Small intestine (tissue), 7 donors: ENCODE results near the gene CPNE6. TPM values are rescaled to one million over a fixed set of nuclear protein-coding genes. Genes with fewer than 3 reads are reported as not detected.
A peak's percentile ranks its signal among the peaks of the same experiment; 100 is the strongest.

Experiments used
- DNase-seq, 2 donors: peaks; one replicate each; pipeline versions ENCODE4 v3.0.0 to v3.0.0-alpha.2; 2013
- FAIRE-seq: peaks from 2 replicates; lab custom pipeline; 2012; peaks lifted over from hg19 to GRCh38; lab: Jason Lieb, UNC
- H3K27ac ChIP-seq, 3 donors: one replicate each; pipeline ENCODE4 v1.5.1; 2013; ENCODE audit warnings: low read length in 2 of 3, mild to moderate bottlenecking in 2 of 3, control low read depth in 1 of 3, inconsistent platforms in 1 of 3, low read depth in 1 of 3, moderate library complexity in 1 of 3
- H3K27me3 ChIP-seq, 3 donors: one replicate each; pipeline ENCODE4 v1.6.1; 2013; ENCODE audit warnings: low read length in 3 of 3, inconsistent platforms in 1 of 3; ENCODE audit not compliant: control insufficient read depth in 3 of 3, insufficient read depth in 3 of 3
- H3K36me3 ChIP-seq, 3 donors: one replicate each; pipeline ENCODE4 v1.6.1; 2013; ENCODE audit warnings: low read length in 3 of 3, inconsistent platforms in 1 of 3, low read depth in 1 of 3, mild to moderate bottlenecking in 1 of 3, moderate library complexity in 1 of 3; ENCODE audit not compliant: control insufficient read depth in 3 of 3, insufficient read depth in 2 of 3
- H3K4me1 ChIP-seq, 3 donors: one replicate each; pipeline ENCODE4 v1.6.1; 2013; ENCODE audit warnings: low read length in 2 of 3, inconsistent platforms in 1 of 3, low read depth in 1 of 3, mild to moderate bottlenecking in 1 of 3, moderate library complexity in 1 of 3; ENCODE audit not compliant: control insufficient read depth in 3 of 3, insufficient read depth in 2 of 3
- H3K4me3 ChIP-seq, 3 donors: one replicate each; pipeline ENCODE4 v1.5.1; 2013; ENCODE audit warnings: low read length in 3 of 3, control low read depth in 1 of 3, inconsistent platforms in 1 of 3, low read depth in 1 of 3, mild to moderate bottlenecking in 1 of 3, moderate library complexity in 1 of 3
- H3K9me3 ChIP-seq, 2 donors: one replicate each; pipeline ENCODE4 v1.6.1; 2013; ENCODE audit warnings: low read depth in 1 of 2, low read length in 1 of 2; ENCODE audit not compliant: control insufficient read depth in 2 of 2, insufficient read depth in 1 of 2
- WGBS, 3 donors: extraction: QIAGEN DNeasy Blood & Tissue Kit; methylation state at CpG; one replicate each; pipeline ENCODE4 v1.1.7; 2013; 5-methylcytosine and 5-hydroxymethylcytosine counted together
- polyA plus RNA-seq, 4 donors: library from polyadenylated mRNA; stranded (reverse) in 3 of 4; unstranded in 1 of 4; fragments of 200-250 nt in 3 of 4; fragments of 120-200 nt in 1 of 4; gene quantifications; one replicate each; pipeline versions ENCODE4 v1.2.1 to v1.2.3, GENCODE V29; 2013
- donor health status: healthy with polysubstance abuse.
- donor health status: control.
- donor health status: control.
- donor health status: Bipolar disorder and iron deficiency.
- donor health status: healthy.

Gene CPNE6
- polyA plus RNA-seq, 4 donors = 0.03 to 10.7 (median 4.2) TPM

DNA sequence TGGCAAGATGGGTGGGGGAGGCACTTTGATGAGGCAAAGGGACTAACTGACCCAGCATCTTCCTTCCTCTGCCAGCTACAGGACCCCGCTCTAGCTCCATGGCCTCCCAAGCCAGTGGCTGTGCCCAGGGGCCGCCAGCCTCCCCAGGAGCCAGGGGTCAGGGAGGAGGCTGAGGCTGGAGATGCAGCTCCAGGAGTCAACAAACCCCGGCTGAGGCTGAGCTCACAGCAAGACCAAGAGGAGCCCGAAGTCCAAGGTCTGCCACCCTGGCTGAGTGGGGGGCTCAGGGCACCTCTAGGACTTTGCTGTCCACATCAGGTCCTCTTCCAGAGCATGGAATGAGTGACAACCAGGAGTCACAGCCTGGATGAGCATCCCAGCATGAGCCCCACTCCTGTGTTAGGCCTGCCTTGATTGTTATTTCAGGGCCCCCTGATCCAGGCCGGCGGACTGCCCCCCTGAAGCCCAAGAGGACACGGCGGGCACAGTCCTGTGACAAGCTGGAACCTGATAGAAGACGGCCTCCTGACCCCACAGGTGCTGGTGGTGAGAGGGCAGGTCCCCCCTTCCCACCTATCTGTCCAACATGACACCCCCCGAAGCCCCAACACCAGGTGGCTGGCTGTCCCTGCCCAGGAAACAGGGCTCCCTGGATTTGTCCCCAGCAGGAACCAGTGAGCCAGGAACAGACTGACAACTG is 2.5 kb upstream of the CPNE6 start:
- Histone ChIP-seq H3K27ac (no peak overlapping the region), H3K4me1 (peaks cover 0 to 54% (median 3%) of the 10 kb centered on the region in 3 donors), H3K27me3 (no peaks in the 10 kb centered on the region), H3K4me3 (no peak overlapping the region), H3K36me3 (peaks cover 0 to 2% (median 0%) of the 10 kb centered on the region in 3 donors), H3K9me3 (no peaks in the 10 kb centered on the region)
- FAIRE-seq (no peak), DNase-seq (no peak)
- 84 to 88% (median 84%) methylated on average over 9 to 10 of the region's 10 CpGs for WGBS, 3 donors

GRCh38 chr14:24069411-24069735 is 2.0 kb upstream of the CPNE6 start:
- DNase-seq (no peak), FAIRE-seq (no peak)
- H3K4me3 ChIP-seq = no peak overlapping the region
- no peaks in the 10 kb centered on the region for H3K9me3 ChIP-seq
- no peak overlapping the region for H3K27ac ChIP-seq
- WGBS, 3 donors = 86 to 88% (median 88%) methylated on average over 6 of the region's 6 CpGs
- H3K4me1 ChIP-seq = peaks cover 2 to 59% (median 8%) of the 10 kb centered on the region in 3 donors
- H3K27me3 ChIP-seq = no peaks in the 10 kb centered on the region
- peaks cover 0 to 2% (median 0%) of the 10 kb centered on the region in 3 donors for H3K36me3 ChIP-seq

- no peak for FAIRE-seq
- peaks cover 0 to 2% (median 0%) of the 10 kb centered on the region in 3 donors for H3K36me3 ChIP-seq
Observed at GRCh38 chr14:24070285-24071143, 848 bp upstream of the CPNE6 start.

GRCh38 chr14:24071836-24072430 is 571 bp downstream of the CPNE6 start:
- FAIRE-seq = no peak
- H3K9me3 ChIP-seq = no peaks in the 10 kb centered on the region
- peaks cover 0 to 2% (median 0%) of the 10 kb centered on the region in 3 donors for H3K36me3 ChIP-seq
- no peaks in the 10 kb centered on the region for H3K27me3 ChIP-seq
- DNase-seq = peak in 1 of 2 donors; percentile 84
- no peak overlapping the region for H3K4me3 ChIP-seq
- peaks cover 4 to 57% (median 13%) of the 10 kb centered on the region in 3 donors for H3K4me1 ChIP-seq
- peak overlapping the region in 2 of 3 donors; percentile 19 to 81 for H3K27ac ChIP-seq
- 28 to 65% (median 40%) methylated on average over 12 of the region's 12 CpGs for WGBS, 3 donors

More at GRCh38 chr14:24070285-24071143, 848 bp upstream of the CPNE6 start:
- no peaks in the 10 kb centered on the region for H3K27me3 ChIP-seq
- H3K27ac ChIP-seq = no peak overlapping the region
- WGBS, 3 donors = 81 to 88% (median 85%) methylated on average over 10 of the region's 10 CpGs
- H3K4me3 ChIP-seq = no peak overlapping the region
- DNase-seq = no peak
- H3K9me3 ChIP-seq = no peaks in the 10 kb centered on the region
- H3K4me1 ChIP-seq = peaks cover 4 to 65% (median 8%) of the 10 kb centered on the region in 3 donors

GRCh38 chr14:24072436-24072835 is 1.1 kb downstream of the CPNE6 start:
- peak in 1 of 2 donors; percentile 96 for DNase-seq
- H3K36me3 ChIP-seq = peaks cover 0 to under 1% (median 0%) of the 10 kb centered on the region in 3 donors
- 24 to 52% (median 26%) methylated on average over 7 of the region's 7 CpGs for WGBS, 3 donors
- H3K27me3 ChIP-seq = no peaks in the 10 kb centered on the region
- no peak for FAIRE-seq
- H3K27ac ChIP-seq = peak overlapping the region in 2 of 3 donors; percentile 46 to 96
- H3K9me3 ChIP-seq = no peaks in the 10 kb centered on the region
- no peak overlapping the region for H3K4me3 ChIP-seq
- peaks cover 4 to 52% (median 13%) of the 10 kb centered on the region in 3 donors for H3K4me1 ChIP-seq

GRCh38 chr14:24072881-24073877 is 1.8 kb downstream of the CPNE6 start:
- Histone ChIP-seq H3K4me1 (peaks cover 4 to 48% (median 13%) of the 10 kb centered on the region in 3 donors), H3K27ac (peak overlapping the region in 2 of 3 donors; percentile 46 to 96), H3K4me3 (no peak overlapping the region), H3K9me3 (no peaks in the 10 kb centered on the region), H3K27me3 (no peaks in the 10 kb centered on the region), H3K36me3 (no peaks in the 10 kb centered on the region)
- FAIRE-seq (no peak), DNase-seq (peak in 1 of 2 donors; percentile 64)
- 74 to 83% (median 79%) methylated on average over 26 of the region's 26 CpGs for WGBS, 3 donors

DNA sequence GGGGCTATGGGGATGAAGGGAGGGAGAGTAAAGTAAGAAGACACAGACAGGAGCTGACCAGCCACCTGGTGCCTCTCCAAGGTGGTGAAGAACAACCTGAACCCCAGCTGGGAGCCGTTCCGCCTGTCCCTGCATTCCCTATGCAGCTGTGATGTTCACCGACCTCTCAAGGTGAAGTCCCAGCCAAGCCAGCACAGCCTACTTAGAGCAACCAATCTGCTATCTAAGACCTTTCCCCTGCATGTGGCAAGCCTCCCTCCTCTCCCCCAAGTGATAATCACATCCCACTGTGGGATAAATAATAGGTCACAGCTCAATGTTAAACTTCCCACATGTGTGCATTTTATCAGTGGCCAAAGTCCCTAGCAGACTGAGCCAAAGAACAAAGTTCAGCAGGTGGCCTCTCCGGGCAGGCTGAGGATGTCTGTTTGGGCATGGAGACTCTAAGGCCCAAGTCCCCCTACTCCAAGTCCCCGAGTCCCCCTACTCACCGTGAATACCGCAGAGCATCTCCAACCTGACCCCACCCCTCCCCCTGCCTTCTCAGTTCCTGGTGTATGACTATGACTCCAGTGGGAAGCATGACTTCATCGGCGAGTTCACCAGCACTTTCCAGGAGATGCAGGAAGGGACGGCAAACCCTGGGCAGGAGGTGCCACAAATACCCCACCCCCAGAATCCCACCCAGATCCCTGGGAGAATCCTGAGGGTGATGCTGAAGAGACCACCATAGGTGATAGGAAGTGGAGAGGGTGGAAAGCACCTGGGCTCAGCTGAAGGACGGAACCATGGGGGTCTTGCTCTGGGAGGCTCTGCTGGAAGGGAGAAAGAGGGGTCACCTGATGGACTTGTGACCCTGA is 3.5 kb downstream of the CPNE6 start:
- H3K27me3 ChIP-seq = no peaks in the 10 kb centered on the region
- H3K4me1 ChIP-seq = peaks cover 4 to 48% (median 13%) of the 10 kb centered on the region in 3 donors
- peak overlapping the region; percentile 49 to 96 (median 66) for H3K27ac ChIP-seq
- no peak for FAIRE-seq
- H3K4me3 ChIP-seq = no peak overlapping the region
- DNase-seq = peak; percentile 78 to 96
- no peaks in the 10 kb centered on the region for H3K36me3 ChIP-seq
- 20 to 62% (median 43%) methylated on average over 11 of the region's 11 CpGs for WGBS, 3 donors
- H3K9me3 ChIP-seq = no peaks in the 10 kb centered on the region
